OCI-LY1 (cell line): Measurements from ENCODE around the gene ITCH.
A peak's percentile ranks its signal among the peaks of the same experiment; 100 is the strongest.
"Not testable (repeated sequence)": the region's sequence is repeated elsewhere in the genome, so short reads cannot be mapped to it uniquely, and the experiment has no call there.

ENCODE experiments used
- H2AFZ ChIP-seq: fragments of 200-600 bp; sonication (generic), shearing (Covaris generic); 2 replicates; pipeline ENCODE4 v1.6.0; 2014; ENCODE audit warnings: antibody characterized with exemption, mild to moderate bottlenecking, low read length
- H3F3A ChIP-seq: fragments of 200-600 bp; sonication (generic), shearing (Covaris generic); 2 replicates; pipeline ENCODE4 v1.6.0; 2014; ENCODE audit warnings: mild to moderate bottlenecking, antibody characterized with exemption, low read length, moderate library complexity; ENCODE audit not compliant: insufficient read depth
- H3K27ac ChIP-seq: fragments of 200-600 bp; sonication (generic); 2 replicates; pipeline ENCODE4 v1.5.1; 2014; ENCODE audit warnings: low read length, mixed run types, mild to moderate bottlenecking, low read depth; ENCODE audit not compliant: poor library complexity, severe bottlenecking
- H3K27me3 ChIP-seq: fragments of 200-600 bp; sonication (generic); 2 replicates; pipeline ENCODE4 v1.6.0; 2014; ENCODE audit warnings: antibody characterized with exemption, mild to moderate bottlenecking, low read length, moderate library complexity; ENCODE audit not compliant: insufficient read depth
- H3K36me3 ChIP-seq: fragments of 200-600 bp; sonication (generic); 2 replicates; pipeline ENCODE4 v1.6.1; 2014; ENCODE audit warnings: mild to moderate bottlenecking, antibody characterized with exemption, low read length, moderate library complexity, mixed read lengths; ENCODE audit not compliant: insufficient read depth
- H3K4me1 ChIP-seq: fragments of 200-600 bp; sonication (generic); 2 replicates; pipeline ENCODE4 v1.5.1; 2014; ENCODE audit warnings: mild to moderate bottlenecking, low read length, moderate library complexity; ENCODE audit not compliant: insufficient read depth, severe bottlenecking
- H3K4me2 ChIP-seq: fragments of 200-600 bp; sonication (generic), shearing (Covaris generic); 2 replicates; pipeline ENCODE4 v1.6.1; 2014; ENCODE audit warnings: low read length
- H3K4me3 ChIP-seq: fragments of 200-600 bp; sonication (generic); 2 replicates; pipeline ENCODE4 v1.5.1; 2014; ENCODE audit warnings: low read length, low read depth, mild to moderate bottlenecking, mixed read lengths; ENCODE audit not compliant: poor library complexity, severe bottlenecking
- H3K79me2 ChIP-seq: fragments of 200-600 bp; shearing (Covaris generic); 2 replicates; pipeline ENCODE4 v1.6.1; 2016; ENCODE audit warnings: mixed run types, low read length, mixed read lengths; ENCODE audit not compliant: insufficient read depth
- H3K9ac ChIP-seq: fragments of 200-600 bp; sonication (generic), shearing (Covaris generic); 2 replicates; pipeline ENCODE4 v1.6.1; 2014; ENCODE audit warnings: mild to moderate bottlenecking, low read length, mixed read lengths
- H3K9me2 ChIP-seq: fragments of 200-600 bp; sonication (generic), shearing (Covaris generic); 2 replicates; pipeline ENCODE4 v1.6.1; 2014; ENCODE audit warnings: low read depth, mild to moderate bottlenecking, low read length, mixed read lengths
- H3K9me3 ChIP-seq: fragments of 200-600 bp; shearing (Covaris generic); 2 replicates; pipeline ENCODE4 v1.6.1; 2014; ENCODE audit warnings: low read length, mixed read lengths
- H4K20me1 ChIP-seq: fragments of 200-600 bp; sonication (generic), shearing (Covaris generic); 2 replicates; pipeline ENCODE4 v1.6.0; 2016; ENCODE audit warnings: mild to moderate bottlenecking, low read length; ENCODE audit not compliant: insufficient read depth
- EZH2 ChIP-seq: fragments of 200-600 bp; sonication (generic), shearing (Covaris generic); IDR thresholded peaks from 2 replicates; pipeline ENCODE4 v1.8.0; 2017; ENCODE audit warnings: borderline replicate concordance, mixed run types, mild to moderate bottlenecking, antibody characterized with exemption, low read length, moderate library complexity, mixed read lengths
- TF ChIP-seq, protein P1 (sequence below): fragments of 200-600 bp; sonication (generic), shearing (Covaris generic); IDR thresholded peaks from 2 replicates; pipeline ENCODE4 v1.5.1; 2017; ENCODE audit warnings: mild to moderate bottlenecking, antibody characterized with exemption, low read length, moderate library complexity, mixed read lengths

Gene ITCH

DNA sequence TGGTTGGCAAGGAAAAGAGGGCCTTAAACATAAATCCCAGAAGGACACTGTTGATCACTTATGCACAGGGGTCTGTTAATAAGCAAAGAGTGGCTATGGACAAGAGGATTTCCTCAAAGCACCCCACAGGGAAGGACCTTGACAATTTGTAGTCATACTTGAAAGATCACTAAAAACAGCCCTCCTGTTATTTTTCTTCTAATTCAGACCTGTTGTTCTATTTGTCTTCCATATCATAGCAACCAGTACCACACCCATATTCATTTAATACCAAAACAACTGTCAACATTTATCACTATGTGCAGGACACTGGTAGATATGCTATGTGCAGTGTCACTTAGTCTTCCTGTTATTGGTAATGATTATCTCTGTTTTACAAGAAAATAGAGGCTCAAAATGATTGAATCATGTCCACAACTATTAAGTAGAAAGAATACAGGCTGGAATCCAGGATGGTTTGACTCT, 149.9 kb downstream of the ITCH start:
- H3K4me2 ChIP-seq, result no peak overlapping the region
- H3K79me2 ChIP-seq, result peaks cover 10% of the 10 kb centered on the region
- no peak overlapping the region for H3K27ac ChIP-seq
- H4K20me1 ChIP-seq, result no peaks in the 10 kb centered on the region
- H3K9me2 ChIP-seq, result no peaks in the 10 kb centered on the region
- no peaks in the 10 kb centered on the region; the same call in 1 of the 2 replicates for H3F3A ChIP-seq
- H3K36me3 ChIP-seq, result peaks cover 22% of the 10 kb centered on the region; the same call in 1 of the 2 replicates
- H2AFZ ChIP-seq, result no peak overlapping the region
- no peaks in the 10 kb centered on the region for H3K9me3 ChIP-seq
- H3K27me3 ChIP-seq, result no peaks in the 10 kb centered on the region
- no peak overlapping the region for H3K4me3 ChIP-seq
- H3K9ac ChIP-seq, result no peak overlapping the region
- TF ChIP-seq EZH2, result no peak
- TF ChIP-seq, protein P1, sequence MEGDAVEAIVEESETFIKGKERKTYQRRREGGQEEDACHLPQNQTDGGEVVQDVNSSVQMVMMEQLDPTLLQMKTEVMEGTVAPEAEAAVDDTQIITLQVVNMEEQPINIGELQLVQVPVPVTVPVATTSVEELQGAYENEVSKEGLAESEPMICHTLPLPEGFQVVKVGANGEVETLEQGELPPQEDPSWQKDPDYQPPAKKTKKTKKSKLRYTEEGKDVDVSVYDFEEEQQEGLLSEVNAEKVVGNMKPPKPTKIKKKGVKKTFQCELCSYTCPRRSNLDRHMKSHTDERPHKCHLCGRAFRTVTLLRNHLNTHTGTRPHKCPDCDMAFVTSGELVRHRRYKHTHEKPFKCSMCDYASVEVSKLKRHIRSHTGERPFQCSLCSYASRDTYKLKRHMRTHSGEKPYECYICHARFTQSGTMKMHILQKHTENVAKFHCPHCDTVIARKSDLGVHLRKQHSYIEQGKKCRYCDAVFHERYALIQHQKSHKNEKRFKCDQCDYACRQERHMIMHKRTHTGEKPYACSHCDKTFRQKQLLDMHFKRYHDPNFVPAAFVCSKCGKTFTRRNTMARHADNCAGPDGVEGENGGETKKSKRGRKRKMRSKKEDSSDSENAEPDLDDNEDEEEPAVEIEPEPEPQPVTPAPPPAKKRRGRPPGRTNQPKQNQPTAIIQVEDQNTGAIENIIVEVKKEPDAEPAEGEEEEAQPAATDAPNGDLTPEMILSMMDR, result no peak
- peaks cover 20% of the 10 kb centered on the region for H3K4me1 ChIP-seq

DNA sequence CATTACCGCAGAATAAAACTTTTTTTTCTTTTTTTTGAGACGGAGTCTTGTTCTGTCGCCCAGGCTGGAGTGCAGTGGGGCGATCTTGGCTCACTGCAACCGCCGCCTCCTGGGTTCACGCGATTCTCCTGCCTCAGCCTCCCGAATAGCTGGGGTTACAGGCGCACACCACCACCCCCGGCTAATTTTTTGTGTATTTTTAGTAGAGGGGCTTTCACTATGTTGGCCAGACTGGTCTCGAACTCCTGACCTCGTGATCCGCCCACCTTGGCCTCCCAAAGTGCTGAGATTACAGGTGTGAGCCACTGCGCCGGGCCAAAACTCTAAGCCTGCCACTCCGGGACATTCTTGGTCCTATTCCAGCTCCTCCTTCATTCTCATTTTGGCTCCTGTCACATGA, 151.0 kb downstream of the ITCH start:
- not testable (repeated sequence) for H3K27ac ChIP-seq, H4K20me1 ChIP-seq, H3K9me2 ChIP-seq, H3F3A ChIP-seq, H2AFZ ChIP-seq, H3K4me3 ChIP-seq, H3K27me3 ChIP-seq, H3K4me2 ChIP-seq, H3K9me3 ChIP-seq, H3K9ac ChIP-seq
- Histone ChIP-seq H3K79me2 (peaks cover 20% of the 10 kb centered on the region), H3K36me3 (peaks cover 12% of the 10 kb centered on the region; the same call in 1 of the 2 replicates), H3K4me1 (peaks cover 31% of the 10 kb centered on the region)

DNA sequence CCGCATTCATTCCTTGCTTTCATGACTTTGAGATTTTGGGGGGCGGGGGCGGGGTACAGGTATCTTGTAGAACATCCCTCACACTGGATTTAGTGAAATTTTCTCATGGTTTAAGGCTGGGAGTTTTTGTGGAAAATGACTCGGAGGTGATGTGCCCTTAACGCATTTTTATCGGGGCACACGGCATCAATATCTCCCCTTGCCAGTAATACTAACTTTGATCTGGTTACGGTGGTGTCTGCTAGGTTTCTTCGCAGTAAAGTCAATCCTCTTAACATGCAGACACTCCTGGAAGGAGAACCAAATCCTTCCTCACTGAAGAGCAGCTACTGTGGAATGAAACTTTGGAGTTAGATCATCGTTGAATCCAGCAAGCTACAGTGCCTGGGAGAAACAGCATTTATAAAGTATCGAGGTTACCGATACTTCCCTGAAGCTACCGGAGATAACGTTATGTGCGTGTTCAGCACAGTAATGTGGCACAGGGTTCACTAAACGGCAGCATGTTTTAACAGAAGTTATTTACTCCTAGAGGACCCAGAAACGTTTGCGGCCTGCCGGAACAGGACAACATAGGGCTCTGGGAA, 151.9 kb downstream of the ITCH start:
- Histone ChIP-seq H3K36me3 (peaks cover 7% of the 10 kb centered on the region; the same call in 1 of the 2 replicates), H3K4me3 (peak overlapping the region; percentile 77), H3K9ac (peak overlapping the region; percentile 80), H3F3A (no peaks in the 10 kb centered on the region; the same call in 1 of the 2 replicates), H3K9me2 (no peaks in the 10 kb centered on the region), H3K9me3 (no peaks in the 10 kb centered on the region), H3K27me3 (no peaks in the 10 kb centered on the region), H3K4me1 (peaks cover 39% of the 10 kb centered on the region), H4K20me1 (no peaks in the 10 kb centered on the region), H3K27ac (peak overlapping the region; percentile 39), H3K4me2 (peak overlapping the region; percentile 83), H3K79me2 (peaks cover 27% of the 10 kb centered on the region), H2AFZ (peak overlapping the region; percentile 23; the same call in 1 of the 2 replicates)
- TF ChIP-seq, protein P1, result no peak
- no peak for TF ChIP-seq EZH2
